PC-9 (cell line): ENCODE results near the gene ARPC3. TPM values are rescaled to one million over a fixed set of nuclear protein-coding genes. Genes with fewer than 3 reads are reported as not detected.
"Not testable (repeated sequence)": the region's sequence is repeated elsewhere in the genome, so short reads cannot be mapped to it uniquely, and the experiment has no call there.

Source experiments
- BruUV-seq: library from RNA; stranded (reverse); fragments of 400-500 nt; replicated peaks from 2 replicates; lab custom pipeline; 2021; lab: Mats Ljungman, UMichigan
- CTCF ChIA-PET: fragments of 300-600 bp; sonication (Branson Sonifier 250); formaldehyde crosslinking; loops from one replicate; lab custom pipeline; 2022; ENCODE audit warnings: antibody characterized with exemption; lab: Charles Lee
- POLR2A ChIA-PET: fragments of 300-600 bp; sonication (Branson Sonifier 250); formaldehyde crosslinking; loops from one replicate; lab custom pipeline; 2022; ENCODE audit warnings: antibody characterized with exemption; ENCODE audit not compliant: unreplicated experiment; lab: Charles Lee
- DNase-seq, 2 experiments: peaks; one replicate each; pipeline versions ENCODE4 v3.0.0 to v3.0.0-alpha.2; 2015 to 2022; ENCODE audit warnings: mixed read lengths in 1 of 2
- H2AFZ ChIP-seq: fragments of 200-600 bp; sonication (generic); 2 replicates; pipeline ENCODE4 v1.8.1; 2017; ENCODE audit warnings: antibody characterized with exemption
- H3F3A ChIP-seq: fragments of 200-600 bp; sonication (generic); 2 replicates; pipeline ENCODE4 v1.8.1; 2017; ENCODE audit warnings: antibody characterized with exemption, mild to moderate bottlenecking, low read depth; ENCODE audit not compliant: insufficient read depth
- H3K27ac ChIP-seq: fragments of 200-600 bp; sonication (generic); 2 replicates; pipeline ENCODE4 v1.6.1; 2016; ENCODE audit warnings: mixed run types
- H3K27me3 ChIP-seq: fragments of 200-600 bp; sonication (generic); 2 replicates; pipeline ENCODE4 v1.6.1; 2016; ENCODE audit warnings: low read depth, mixed run types; ENCODE audit not compliant: insufficient read depth
- H3K36me3 ChIP-seq: fragments of 200-600 bp; sonication (generic); 2 replicates; pipeline ENCODE4 v1.6.1; 2016; ENCODE audit warnings: low read depth, mixed run types
- H3K4me1 ChIP-seq: fragments of 200-600 bp; sonication (generic); replicated peaks from 2 replicates; pipeline ENCODE4 v1.6.1; 2016; ENCODE audit warnings: mixed run types; ENCODE audit not compliant: insufficient read depth
- H3K4me2 ChIP-seq: fragments of 200-600 bp; sonication (generic); 2 replicates; pipeline ENCODE4 v1.6.1; 2017; ENCODE audit warnings: mixed run types
- H3K4me3 ChIP-seq: fragments of 200-600 bp; sonication (generic); 2 replicates; pipeline ENCODE4 v1.6.1; 2016; ENCODE audit warnings: mixed run types
- H3K79me2 ChIP-seq: fragments of 200-600 bp; sonication (generic); 2 replicates; pipeline ENCODE4 v1.6.1; 2017; ENCODE audit warnings: low read depth, mixed run types
- H3K9me2 ChIP-seq: fragments of 200-600 bp; sonication (generic); 2 replicates; pipeline ENCODE4 v1.8.1; 2017; ENCODE audit warnings: mild to moderate bottlenecking; ENCODE audit not compliant: insufficient read depth
- H3K9me3 ChIP-seq: fragments of 200-600 bp; sonication (generic); 2 replicates; pipeline ENCODE4 v1.8.1; 2016; ENCODE audit warnings: low read depth; ENCODE audit not compliant: insufficient read depth
- H4K20me1 ChIP-seq: fragments of 200-600 bp; sonication (generic); 2 replicates; pipeline ENCODE4 v1.8.1; 2017; ENCODE audit not compliant: insufficient read depth
- EZH2 ChIP-seq: fragments of 200-600 bp; sonication (generic); IDR thresholded peaks from 2 replicates; pipeline ENCODE4 v1.8.0; 2017; ENCODE audit warnings: antibody characterized with exemption, low read depth
- intact Hi-C: fragments of 100-400 bp; cut with micrococcal nuclease; formaldehyde crosslinking; loops from one replicate; pipeline ENCODE4 v1.10.0; 2022; ENCODE audit not compliant: unreplicated experiment
- total RNA-seq: library from RNA; stranded (reverse); gene quantifications from 2 replicates; pipeline ENCODE4 v1.2.3, GENCODE V29; 2021
- TF ChIP-seq, protein P1 (sequence below): fragments of 200-600 bp; sonication (generic); conservative IDR thresholded peaks from 2 replicates; pipeline ENCODE4 v1.6.1; 2017; ENCODE audit warnings: mixed run types, antibody characterized with exemption, mild to moderate bottlenecking, moderate library complexity

The ARPC3 gene
- total RNA-seq, 1 experiment from 2014 or later, result 229 TPM

DNA sequence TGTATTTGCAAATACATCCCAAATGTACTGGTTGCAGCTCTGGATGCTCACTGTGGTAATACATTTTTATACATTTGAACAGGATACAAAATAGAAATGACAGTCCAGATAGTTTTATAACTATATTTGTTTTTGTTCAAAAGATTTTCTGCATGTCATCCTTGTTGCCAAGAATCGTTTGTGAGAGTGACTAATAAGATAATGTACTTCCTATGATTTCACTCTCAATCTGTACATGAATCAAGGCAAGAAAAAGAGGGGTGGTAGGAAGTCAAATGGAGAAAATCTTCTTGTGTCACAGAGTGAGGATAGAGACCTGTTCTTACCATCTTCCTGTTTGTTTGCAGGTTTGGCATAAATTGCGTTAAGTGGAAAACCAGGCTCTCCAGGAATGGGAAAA is 13.9 kb downstream of the ARPC3 start:
- Histone ChIP-seq H3K4me2 (no peak overlapping the region), H3K4me3 (no peak overlapping the region), H3K27ac (peak overlapping the region; percentile 9; the same call in 1 of the 2 replicates), H3K9me3 (no peaks in the 10 kb centered on the region), H2AFZ (no peak overlapping the region), H3K79me2 (no peaks in the 10 kb centered on the region), H3K27me3 (no peaks in the 10 kb centered on the region), H3K4me1 (no peaks in the 10 kb centered on the region; the same call in 1 of the 2 replicates), H3F3A (peaks cover 22% of the 10 kb centered on the region), H3K9me2 (no peaks in the 10 kb centered on the region), H3K36me3 (peaks cover 15% of the 10 kb centered on the region), H4K20me1 (0 out of 2 replicates have a peak, but pooled peaks cover 5% of the 10 kb centered on the region)
- no peak for DNase-seq
- intact Hi-C loops, result no loop called here
- POLR2A ChIA-PET, result no interaction called here
- no peak for TF ChIP-seq EZH2
- TF ChIP-seq, protein P1, sequence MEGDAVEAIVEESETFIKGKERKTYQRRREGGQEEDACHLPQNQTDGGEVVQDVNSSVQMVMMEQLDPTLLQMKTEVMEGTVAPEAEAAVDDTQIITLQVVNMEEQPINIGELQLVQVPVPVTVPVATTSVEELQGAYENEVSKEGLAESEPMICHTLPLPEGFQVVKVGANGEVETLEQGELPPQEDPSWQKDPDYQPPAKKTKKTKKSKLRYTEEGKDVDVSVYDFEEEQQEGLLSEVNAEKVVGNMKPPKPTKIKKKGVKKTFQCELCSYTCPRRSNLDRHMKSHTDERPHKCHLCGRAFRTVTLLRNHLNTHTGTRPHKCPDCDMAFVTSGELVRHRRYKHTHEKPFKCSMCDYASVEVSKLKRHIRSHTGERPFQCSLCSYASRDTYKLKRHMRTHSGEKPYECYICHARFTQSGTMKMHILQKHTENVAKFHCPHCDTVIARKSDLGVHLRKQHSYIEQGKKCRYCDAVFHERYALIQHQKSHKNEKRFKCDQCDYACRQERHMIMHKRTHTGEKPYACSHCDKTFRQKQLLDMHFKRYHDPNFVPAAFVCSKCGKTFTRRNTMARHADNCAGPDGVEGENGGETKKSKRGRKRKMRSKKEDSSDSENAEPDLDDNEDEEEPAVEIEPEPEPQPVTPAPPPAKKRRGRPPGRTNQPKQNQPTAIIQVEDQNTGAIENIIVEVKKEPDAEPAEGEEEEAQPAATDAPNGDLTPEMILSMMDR, result no peak
- CTCF ChIA-PET, result no interaction called here
- no TSS peak for BruUV-seq

DNA sequence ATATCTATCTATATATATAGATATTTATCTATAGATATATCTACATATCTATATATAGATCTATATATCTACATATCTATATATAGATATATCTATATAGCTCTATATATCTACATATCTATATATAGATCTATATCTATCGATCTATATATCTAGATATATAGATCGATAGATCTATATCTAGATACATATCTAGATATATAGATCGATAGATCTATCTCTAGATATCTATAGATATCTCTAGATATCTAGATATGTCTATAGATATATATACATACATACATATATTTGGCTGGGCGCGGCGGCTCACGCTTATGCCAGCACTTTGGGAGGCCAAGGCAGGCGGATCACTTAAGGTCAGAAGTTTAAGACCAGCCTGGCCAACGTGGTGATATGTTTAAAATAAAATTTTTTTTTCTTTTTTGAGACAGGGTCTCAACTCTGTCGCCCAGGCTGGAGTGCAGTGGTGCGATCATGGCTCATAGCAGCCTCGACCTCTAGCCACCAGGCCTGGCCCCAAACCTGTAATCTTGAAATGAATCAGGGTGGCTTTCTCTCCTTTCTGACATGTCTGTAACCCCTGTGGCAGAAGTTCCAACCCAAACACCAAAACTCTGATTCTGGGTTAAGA is 18.1 kb downstream of the ARPC3 start:
- Histone ChIP-seq H3K4me2 (peak overlapping the region; percentile 66; the same call in 1 of the 2 replicates), H2AFZ (no peak overlapping the region), H3K4me3 (no peak overlapping the region; the same call in 1 of the 2 replicates), H3K4me1 (no peaks in the 10 kb centered on the region; the same call in 1 of the 2 replicates), H3K79me2 (no peaks in the 10 kb centered on the region), H4K20me1 (no peaks in the 10 kb centered on the region), H3K9me3 (no peaks in the 10 kb centered on the region), H3K36me3 (peaks cover 8% of the 10 kb centered on the region), H3F3A (peaks cover 18% of the 10 kb centered on the region), H3K27me3 (no peaks in the 10 kb centered on the region), H3K27ac (no peak overlapping the region), H3K9me2 (no peaks in the 10 kb centered on the region)
- BruUV-seq, result no TSS peak
- no peak for DNase-seq
- intact Hi-C loops, result loop anchor here (1.0 kb wide), 2 partner anchors 29 to 332 kb away; partner anchors contain the start of gene ANAPC7
- CTCF ChIA-PET, result interaction anchor here (0.5 to 1.5 kb wide), 8 partner anchors 18 to 394 kb away, joined by 3 to 7 read pairs (median 4); partner anchors contain the start of genes ARPC3, FAM216A, GPN3 and IFT81
- POLR2A ChIA-PET, result interaction anchor here (0.7 kb wide), 2 partner anchors 150 to 332 kb away, joined by 11 to 13 read pairs; no protein-coding TSS in a partner anchor
- no peak for TF ChIP-seq EZH2
- TF ChIP-seq, protein P1, result no peak

DNA sequence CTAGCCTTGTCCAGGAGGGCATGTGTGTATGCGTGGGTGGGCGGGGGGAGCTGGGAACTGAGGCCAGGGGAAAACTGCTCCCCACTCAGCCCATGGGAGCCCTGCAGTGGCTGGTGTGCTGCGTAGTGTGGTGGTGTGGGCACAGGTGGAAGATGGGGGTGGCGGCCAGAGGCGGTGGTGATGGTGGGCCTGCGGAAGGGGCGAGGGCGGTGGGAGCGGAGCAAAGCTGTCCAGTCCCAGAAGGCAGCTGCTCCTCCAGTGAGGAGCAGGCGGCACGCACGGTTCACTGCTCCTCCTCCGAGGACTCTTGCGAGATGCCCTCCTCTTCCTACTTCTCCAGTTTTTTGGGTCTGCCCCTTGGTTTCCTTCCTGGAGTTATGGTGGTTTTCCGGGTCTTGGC is 20.5 kb downstream of the ARPC3 start:
- H3K4me2 ChIP-seq, POLR2A ChIA-PET, BruUV-seq, H3K4me3 ChIP-seq, H3K79me2 ChIP-seq, H3K9me2 ChIP-seq, H3F3A ChIP-seq, intact Hi-C loops, H3K9me3 ChIP-seq, H3K4me1 ChIP-seq, CTCF ChIA-PET, H3K27me3 ChIP-seq, H2AFZ ChIP-seq, H3K27ac ChIP-seq, DNase-seq, H3K36me3 ChIP-seq, H4K20me1 ChIP-seq: not testable (repeated sequence)
